ENCODE measurements around the gene C16orf87.

Gene C16orf87

GRCh38 chr16:46763147-46763546 lies 67.8 kb downstream of the C16orf87 start:
- in situ Hi-C loops (cut with HindIII; ENCODE audit: low sequenced_read_pairs): no loop called here
- TF ChIP-seq CTCF (IDR thresholded peaks at IDR 0.05; ENCODE audit: low read depth, low read length): no peak
- DNase-seq (ENCODE audit: low read depth, low spot score): no peak
- H3K4me3 ChIP-seq (ENCODE audit: low read depth, low read length): no peak overlapping the region

- TF ChIP-seq CTCF (IDR thresholded peaks at IDR 0.05; ENCODE audit: low read depth, low read length): no peak
- DNase-seq (ENCODE audit: low read depth, low spot score): no peak
- in situ Hi-C loops (cut with HindIII; ENCODE audit: low sequenced_read_pairs): no loop called here
- no peak overlapping the region for H3K4me3 ChIP-seq (ENCODE audit: low read depth, low read length)
Observed at GRCh38 chr16:46762583-46762982, 68.4 kb downstream of the C16orf87 start.

- in situ Hi-C loops (cut with HindIII; ENCODE audit: low sequenced_read_pairs): no loop called here
- no peak for TF ChIP-seq CTCF (IDR thresholded peaks at IDR 0.05; ENCODE audit: low read depth, low read length)
- H3K4me3 ChIP-seq (ENCODE audit: low read depth, low read length): no peak overlapping the region
Observed at GRCh38 chr16:46759309-46759708, 71.7 kb downstream of the C16orf87 start.

GRCh38 chr16:46757339-46758050 lies 73.5 kb downstream of the C16orf87 start:
- DNase-seq (ENCODE audit: low read depth, low spot score): no peak
- TF ChIP-seq CTCF (IDR thresholded peaks at IDR 0.05; ENCODE audit: low read depth, low read length): no peak
- in situ Hi-C loops (cut with HindIII; ENCODE audit: low sequenced_read_pairs): no loop called here
- no peak overlapping the region for H3K4me3 ChIP-seq (ENCODE audit: low read depth, low read length)

More at GRCh38 chr16:46759309-46759708, 71.7 kb downstream of the C16orf87 start:
- no peak for DNase-seq (ENCODE audit: low read depth, low spot score)

- no peak overlapping the region for H3K4me3 ChIP-seq (ENCODE audit: low read depth, low read length)
- TF ChIP-seq CTCF (IDR thresholded peaks at IDR 0.05; ENCODE audit: low read depth, low read length): no peak
- DNase-seq (ENCODE audit: low read depth, low spot score): no peak
- in situ Hi-C loops (cut with HindIII; ENCODE audit: low sequenced_read_pairs): no loop called here
Observed at GRCh38 chr16:46756772-46757171, 74.2 kb downstream of the C16orf87 start.

GRCh38 chr16:46753015-46753414 lies 78.0 kb downstream of the C16orf87 start:
- in situ Hi-C loops (cut with HindIII; ENCODE audit: low sequenced_read_pairs): no loop called here
- TF ChIP-seq CTCF (IDR thresholded peaks at IDR 0.05; ENCODE audit: low read depth, low read length): no peak
- no peak overlapping the region for H3K4me3 ChIP-seq (ENCODE audit: low read depth, low read length)
- no peak for DNase-seq (ENCODE audit: low read depth, low spot score)
